CD4-positive, alpha-beta T cell (primary cell): Measurements from ENCODE around the gene HABP4. TPM values are rescaled to one million over a fixed set of nuclear protein-coding genes. Genes with fewer than 3 reads are reported as not detected.

Experiments
- ATAC-seq: fragments of 200-7000 bp; cut with Tn5 transposase; one replicate; pipeline ENCODE4 v1.10.0; 2022; ENCODE audit warnings: mild to moderate bottlenecking; ENCODE audit not compliant: poor library complexity
- CTCF ChIA-PET: fragments of 350-600 bp; sonication (Branson Sonifier 250); formaldehyde crosslinking; loops from one replicate; lab custom pipeline; 2021; ENCODE audit warnings: antibody characterized with exemption, inconsistent platforms; lab: Charles Lee
- POLR2A ChIA-PET: fragments of 350-600 bp; sonication (Branson Sonifier 250); formaldehyde crosslinking; loops from one replicate; lab custom pipeline; 2021; ENCODE audit warnings: antibody characterized with exemption, inconsistent platforms; lab: Charles Lee
- DNase-seq, 14 experiments: peaks; one replicate each; pipeline ENCODE4 v3.0.0-alpha.2; 2013 to 2020; ENCODE audit warnings: mixed read lengths in 2 of 14
- H3K27ac ChIP-seq, 2 donors: one replicate each; pipeline versions ENCODE4 v1.5.1 to v1.7.0; 2013; ENCODE audit warnings: low read length in 2 of 2, low read depth in 1 of 2, mild to moderate bottlenecking in 1 of 2
- H3K27me3 ChIP-seq, 2 experiments: 1 replicate in 1 of 2; 2 replicates in 1 of 2; pipeline versions ENCODE4 v1.6.1 to v1.7.0; 2013; ENCODE audit warnings: low read length in 2 of 2, control low read depth in 1 of 2, mild to moderate bottlenecking in 1 of 2, moderate library complexity in 1 of 2; ENCODE audit not compliant: insufficient read depth in 2 of 2, control insufficient read depth in 1 of 2
- H3K36me3 ChIP-seq: one replicate; pipeline ENCODE4 v1.6.1; 2013; ENCODE audit warnings: low read length, control low read depth; ENCODE audit not compliant: insufficient read depth
- H3K4me1 ChIP-seq: one replicate; pipeline ENCODE4 v1.6.1; 2013; ENCODE audit warnings: low read length, control low read depth; ENCODE audit not compliant: insufficient read depth
- H3K4me3 ChIP-seq: one replicate; pipeline ENCODE4 v1.5.1; 2013; ENCODE audit warnings: mild to moderate bottlenecking, low read length, moderate library complexity
- H3K9me3 ChIP-seq, 2 experiments: 1 replicate in 1 of 2; 2 replicates in 1 of 2; pipeline versions ENCODE4 v1.6.1 to v1.7.0; 2013; ENCODE audit warnings: low read length in 2 of 2, mild to moderate bottlenecking in 2 of 2, control low read depth in 1 of 2, moderate library complexity in 1 of 2; ENCODE audit not compliant: control insufficient read depth in 1 of 2, insufficient read depth in 1 of 2
- H3K27ac Mint-ChIP-seq: one replicate; pipeline ENCODE4 v1.8.0; 2020; ENCODE audit warnings: mixed read lengths
- H3K27me3 Mint-ChIP-seq: one replicate; pipeline ENCODE4 v1.8.0; 2021; ENCODE audit warnings: mixed read lengths
- H3K36me3 Mint-ChIP-seq: one replicate; pipeline ENCODE4 v1.8.0; 2021; ENCODE audit warnings: low read depth, mixed read lengths
- H3K4me1 Mint-ChIP-seq: one replicate; pipeline ENCODE4 v1.8.0; 2021; ENCODE audit warnings: low read depth, mixed read lengths
- H3K4me3 Mint-ChIP-seq: one replicate; pipeline ENCODE4 v1.8.0; 2020; ENCODE audit warnings: mild to moderate bottlenecking, mixed read lengths
- H3K9me3 Mint-ChIP-seq: one replicate; pipeline ENCODE4 v1.8.0; 2020; ENCODE audit warnings: mixed read lengths
- intact Hi-C, 2 experiments: fragments of 100-400 bp; cut with DNase I in 1 of 2; cut with micrococcal nuclease in 1 of 2; formaldehyde crosslinking; loops; one replicate each; pipeline versions ENCODE4 v1.15.1 to v1.9.0; 2023 to 2025; cut with DNase I, micrococcal nuclease
- total RNA-seq, 174 experiments: library from RNA in 2 of 174; stranded (reverse) in 2 of 174; gene quantifications; one replicate each; pipeline ENCODE4 v1.2.3 and lab custom pipeline; 2021 to 2026
- TF ChIP-seq, protein P1 (sequence below): fragments of 200-600 bp; IDR thresholded peaks from one replicate; pipeline ENCODE4 v1.8.0; 2022; ENCODE audit warnings: antibody characterized with exemption, mild to moderate bottlenecking

The HABP4 gene
- total RNA-seq, 2 experiments from 2014 or later, result 29.7 to 31.7 TPM

DNA sequence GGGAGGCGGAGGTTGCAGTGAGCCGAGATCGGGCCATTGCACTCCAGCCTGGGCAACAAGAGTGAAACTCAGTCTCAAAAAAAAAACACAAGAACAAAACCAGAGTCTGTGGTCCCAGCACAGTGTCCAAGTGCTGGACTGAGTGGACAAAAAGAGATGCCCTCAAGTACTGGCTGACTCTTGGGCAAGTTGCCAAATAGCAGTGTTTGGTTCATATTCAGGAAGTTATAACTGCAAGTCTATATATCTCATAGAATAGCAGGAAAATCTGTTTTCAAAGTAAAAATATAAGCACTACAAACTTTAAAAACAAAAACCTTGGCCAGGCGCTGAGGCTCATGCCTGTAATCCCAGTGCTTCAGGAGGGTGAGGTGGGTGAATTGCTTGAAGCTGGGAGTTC is 7.3 kb downstream of the HABP4 start:
- Histone ChIP-seq H3K27me3 (no peaks in the 10 kb centered on the region), H3K36me3 (peaks cover 16% of the 10 kb centered on the region), H3K4me1 (peaks cover 6% of the 10 kb centered on the region), H3K27ac (no peak overlapping the region), H3K9me3 (no peaks in the 10 kb centered on the region), H3K4me3 (no peak overlapping the region)
- no peaks in the 10 kb centered on the region for H3K27me3 Mint-ChIP-seq
- H3K4me3 Mint-ChIP-seq, result no peak overlapping the region
- ATAC-seq, result no peak
- H3K36me3 Mint-ChIP-seq, result peaks cover 47% of the 10 kb centered on the region
- no peak for DNase-seq
- TF ChIP-seq, protein P1, sequence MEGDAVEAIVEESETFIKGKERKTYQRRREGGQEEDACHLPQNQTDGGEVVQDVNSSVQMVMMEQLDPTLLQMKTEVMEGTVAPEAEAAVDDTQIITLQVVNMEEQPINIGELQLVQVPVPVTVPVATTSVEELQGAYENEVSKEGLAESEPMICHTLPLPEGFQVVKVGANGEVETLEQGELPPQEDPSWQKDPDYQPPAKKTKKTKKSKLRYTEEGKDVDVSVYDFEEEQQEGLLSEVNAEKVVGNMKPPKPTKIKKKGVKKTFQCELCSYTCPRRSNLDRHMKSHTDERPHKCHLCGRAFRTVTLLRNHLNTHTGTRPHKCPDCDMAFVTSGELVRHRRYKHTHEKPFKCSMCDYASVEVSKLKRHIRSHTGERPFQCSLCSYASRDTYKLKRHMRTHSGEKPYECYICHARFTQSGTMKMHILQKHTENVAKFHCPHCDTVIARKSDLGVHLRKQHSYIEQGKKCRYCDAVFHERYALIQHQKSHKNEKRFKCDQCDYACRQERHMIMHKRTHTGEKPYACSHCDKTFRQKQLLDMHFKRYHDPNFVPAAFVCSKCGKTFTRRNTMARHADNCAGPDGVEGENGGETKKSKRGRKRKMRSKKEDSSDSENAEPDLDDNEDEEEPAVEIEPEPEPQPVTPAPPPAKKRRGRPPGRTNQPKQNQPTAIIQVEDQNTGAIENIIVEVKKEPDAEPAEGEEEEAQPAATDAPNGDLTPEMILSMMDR, result no peak
- intact Hi-C loops, result loop anchor here in 1 of 2 experiments (10.0 kb wide), 1 partner anchor 132 kb away; no protein-coding TSS in a partner anchor
- POLR2A ChIA-PET, result interaction anchor here (0.6 kb wide), 1 partner anchor 42 kb away, joined by 4 read pairs; no protein-coding TSS in a partner anchor
- H3K9me3 Mint-ChIP-seq, result no peaks in the 10 kb centered on the region
- H3K27ac Mint-ChIP-seq, result no peak overlapping the region
- H3K4me1 Mint-ChIP-seq, result peaks cover 20% of the 10 kb centered on the region
- CTCF ChIA-PET, result no interaction called here

DNA sequence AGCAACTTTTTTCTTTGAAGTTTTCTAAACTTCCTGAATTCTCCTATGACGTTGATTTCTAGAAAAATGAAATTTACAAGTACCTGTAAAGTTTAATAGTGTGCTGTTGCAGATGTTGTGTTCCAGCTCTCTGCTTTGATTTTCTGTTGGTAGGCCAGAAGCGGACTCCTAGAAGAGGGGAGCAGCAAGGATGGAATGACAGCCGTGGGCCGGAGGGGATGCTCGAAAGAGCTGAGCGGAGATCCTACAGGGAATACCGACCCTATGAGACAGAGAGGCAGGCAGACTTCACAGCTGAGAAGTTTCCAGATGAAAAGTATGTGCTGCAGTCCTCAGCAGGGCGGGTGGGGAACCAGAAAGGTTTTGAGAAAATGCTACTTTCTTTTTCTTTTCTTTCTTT is 8.3 kb downstream of the HABP4 start:
- Mint-ChIP-seq H3K4me1 (peaks cover 14% of the 10 kb centered on the region), H3K4me3 (no peak overlapping the region), H3K36me3 (peaks cover 43% of the 10 kb centered on the region), H3K9me3 (no peaks in the 10 kb centered on the region), H3K27me3 (no peaks in the 10 kb centered on the region), H3K27ac (no peak overlapping the region)
- TF ChIP-seq, protein P1, result no peak
- Histone ChIP-seq H3K36me3 (peaks cover 16% of the 10 kb centered on the region), H3K27ac (no peak overlapping the region), H3K27me3 (no peaks in the 10 kb centered on the region), H3K9me3 (no peaks in the 10 kb centered on the region), H3K4me3 (no peak overlapping the region), H3K4me1 (peaks cover 5% of the 10 kb centered on the region)
- CTCF ChIA-PET, result interaction anchor here (1.4 kb wide), 1 partner anchor 16 kb away, joined by 4 read pairs; no protein-coding TSS in a partner anchor
- intact Hi-C loops, result loop anchor here in 1 of 2 experiments (10.0 kb wide), 1 partner anchor 133 kb away; no protein-coding TSS in a partner anchor
- ATAC-seq (no peak), DNase-seq (no peak)
- POLR2A ChIA-PET, result no interaction called here

DNA sequence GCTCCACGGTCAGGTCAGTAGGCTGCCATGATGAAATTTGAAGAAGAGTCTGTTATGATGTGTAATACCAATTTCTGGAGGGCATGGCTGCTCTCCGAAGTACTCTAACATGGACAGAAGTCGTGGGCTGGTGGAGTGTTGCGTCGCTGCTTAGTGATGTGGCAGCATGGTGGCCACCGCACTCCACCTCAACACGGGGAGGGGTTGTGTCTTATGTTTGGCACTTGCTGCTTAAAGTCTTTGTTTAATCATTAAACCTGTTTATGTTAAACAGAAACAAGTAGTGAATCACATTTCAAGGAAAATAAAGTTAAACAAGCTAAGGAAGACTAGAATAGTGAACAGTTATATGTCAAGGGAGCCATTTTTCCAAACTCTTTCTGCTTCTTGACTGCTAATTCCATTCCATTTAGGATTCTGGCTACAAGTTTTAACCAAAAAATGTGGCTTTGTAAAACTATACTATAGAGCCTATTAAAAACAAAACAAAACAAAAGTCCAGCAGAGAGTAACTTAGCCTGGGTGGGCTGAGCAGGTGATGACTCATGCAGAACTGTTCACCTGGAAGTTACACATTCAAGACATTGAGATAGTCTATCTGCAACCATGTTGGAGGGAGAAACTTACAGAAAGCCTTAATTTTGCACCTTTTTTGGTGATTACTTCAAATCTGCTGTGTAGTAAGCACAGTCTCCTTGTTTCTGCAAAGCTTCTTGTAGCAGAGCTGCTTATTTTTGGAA is 9.5 kb downstream of the HABP4 start:
- no peak for DNase-seq
- intact Hi-C loops, result loop anchor here in 1 of 2 experiments (10.0 kb wide), 1 partner anchor 135 kb away; no protein-coding TSS in a partner anchor
- Histone ChIP-seq H3K27ac (no peak overlapping the region), H3K4me1 (no peaks in the 10 kb centered on the region), H3K36me3 (peaks cover 19% of the 10 kb centered on the region), H3K27me3 (no peaks in the 10 kb centered on the region), H3K9me3 (no peaks in the 10 kb centered on the region), H3K4me3 (no peak overlapping the region)
- ChIA-PET POLR2A (no interaction called here), CTCF (interaction anchor here (0.5 to 1.4 kb wide), 2 partner anchors 17 to 59 kb away, joined by 3 to 4 read pairs; no protein-coding TSS in a partner anchor)
- Mint-ChIP-seq H3K4me3 (no peak overlapping the region), H3K4me1 (peaks cover 7% of the 10 kb centered on the region), H3K36me3 (peaks cover 50% of the 10 kb centered on the region), H3K27me3 (no peaks in the 10 kb centered on the region), H3K9me3 (no peaks in the 10 kb centered on the region), H3K27ac (no peak overlapping the region)
- ATAC-seq, result no peak
- TF ChIP-seq, protein P1, result no peak
